HCT116 (cell line): ENCODE results near the gene MMP13. TPM values are rescaled to one million over a fixed set of nuclear protein-coding genes. Genes with fewer than 3 reads are reported as not detected.

Experiments
- ATAC-seq: fragments of 200-7000 bp; cut with Tn5 transposase; 2 replicates; pipeline ENCODE4 v1.9.1; 2020; ENCODE audit warnings: mild to moderate bottlenecking, moderate library complexity
- BruUV-seq: library from RNA; stranded (reverse); fragments of 400-500 nt; replicated peaks from 2 replicates; lab custom pipeline; 2021; lab: Mats Ljungman, UMichigan
- CTCF ChIA-PET: fragments of 300-600 bp; sonication (Branson Sonifier 250); formaldehyde crosslinking; loops from one replicate; lab custom pipeline; 2021; ENCODE audit warnings: antibody characterized with exemption; lab: Charles Lee
- POLR2A ChIA-PET: fragments of 300-600, 350-600 bp; sonication (Branson Sonifier 250); formaldehyde crosslinking; loops from one replicate; lab custom pipeline; 2021; ENCODE audit warnings: antibody characterized with exemption; lab: Charles Lee
- RAD21 ChIA-PET, 2 experiments: fragments of 300-600 bp; sonication (Branson Sonifier 250); formaldehyde crosslinking; loops; one replicate each; lab custom pipeline; 2023; ENCODE audit warnings: low total read pairs in 2 of 2; ENCODE audit not compliant: uncharacterized antibody in 2 of 2, unreplicated experiment in 2 of 2, low non-redundant PET in 1 of 2; lab: Charles Lee
- DNase-seq: peaks from one replicate; pipeline ENCODE4 v3.0.0-alpha.2; 2010; ENCODE audit warnings: low read depth, low spot score
- H2AFZ ChIP-seq: fragments of 200-600 bp; shearing (Covaris generic), sonication (generic); 2 replicates; pipeline ENCODE4 v1.6.1; 2017; ENCODE audit warnings: low read depth, mixed run types, mixed read lengths, antibody characterized with exemption, low read length; ENCODE audit not compliant: poor library complexity, severe bottlenecking
- H3K27ac ChIP-seq: 2 replicates; pipeline ENCODE4 v1.5.1; 2012; ENCODE audit warnings: low read depth, low read length
- H3K27me3 ChIP-seq: fragments of 200-600 bp; sonication (generic); 2 replicates; pipeline ENCODE4 v1.6.1; 2016; ENCODE audit warnings: mixed run types, low read length, mixed read lengths; ENCODE audit not compliant: insufficient read depth
- H3K36me3 ChIP-seq, 2 experiments: fragments of 200-500 bp in 1 of 2; fragments of 200-600 bp in 1 of 2; sonication (Bioruptor generic) in 1 of 2; sonication (generic) in 1 of 2; 2 replicates each; pipeline versions ENCODE4 v1.5.1 to v1.6.1; 2014 to 2016; ENCODE audit warnings: low read length in 2 of 2, inconsistent platforms in 1 of 2, mixed read lengths in 1 of 2, mixed run types in 1 of 2; ENCODE audit not compliant: insufficient read depth in 2 of 2, control insufficient read depth in 1 of 2
- H3K4me1 ChIP-seq, 2 experiments: fragments of 200-600 bp in 1 of 2; sonication (generic) in 1 of 2; 2 replicates each; pipeline versions ENCODE4 v1.5.1 to v1.6.1; 2012 to 2017; ENCODE audit warnings: low read length in 2 of 2, inconsistent platforms in 1 of 2, mild to moderate bottlenecking in 1 of 2, mixed read lengths in 1 of 2, mixed run types in 1 of 2, moderate library complexity in 1 of 2; ENCODE audit not compliant: insufficient read depth in 2 of 2, control insufficient read depth in 1 of 2
- H3K4me2 ChIP-seq: fragments of 200-600 bp; sonication (generic); 2 replicates; pipeline ENCODE4 v1.6.1; 2017; ENCODE audit warnings: mixed run types, low read length, mixed read lengths
- H3K4me3 ChIP-seq, 2 experiments: fragments of 200-600 bp in 1 of 2; sonication (generic) in 1 of 2; replicated peaks in 1 of 2; 2 replicates each; pipeline ENCODE4 v1.5.1; 2011 to 2016; ENCODE audit warnings: low read length in 2 of 2, control low read depth in 1 of 2, low read depth in 1 of 2, mild to moderate bottlenecking in 1 of 2, mixed read lengths in 1 of 2, mixed run types in 1 of 2
- H3K79me2 ChIP-seq: fragments of 200-600 bp; sonication (generic); 2 replicates; pipeline ENCODE4 v1.6.1; 2017; ENCODE audit warnings: mild to moderate bottlenecking, mixed run types, low read length, moderate library complexity, mixed read lengths; ENCODE audit not compliant: insufficient read depth
- H3K9ac ChIP-seq: fragments of 200-600 bp; sonication (generic); 2 replicates; pipeline ENCODE4 v1.6.1; 2016; ENCODE audit warnings: low read length, mixed read lengths
- H3K9me2 ChIP-seq: fragments of 200-600 bp; sonication (generic), shearing (Covaris generic); 2 replicates; pipeline ENCODE4 v1.6.1; 2017; ENCODE audit warnings: mixed run types, mild to moderate bottlenecking, moderate library complexity; ENCODE audit not compliant: insufficient read depth
- H3K9me3 ChIP-seq, 2 experiments: fragments of 200-500 bp in 1 of 2; fragments of 200-600 bp in 1 of 2; sonication (Bioruptor generic) in 1 of 2; sonication (generic) in 1 of 2; 2 replicates each; pipeline ENCODE4 v1.6.1; 2014 to 2017; ENCODE audit warnings: low read length in 2 of 2, mixed read lengths in 2 of 2, inconsistent platforms in 1 of 2, low read depth in 1 of 2, mild to moderate bottlenecking in 1 of 2, mixed run types in 1 of 2, moderate library complexity in 1 of 2; ENCODE audit not compliant: control insufficient read depth in 1 of 2, insufficient read depth in 1 of 2
- H4K20me1 ChIP-seq: fragments of 200-600 bp; sonication (generic), shearing (Covaris generic); 2 replicates; pipeline ENCODE4 v1.6.1; 2017; ENCODE audit warnings: mixed run types, mild to moderate bottlenecking, moderate library complexity; ENCODE audit not compliant: insufficient read depth
- ATF3 ChIP-seq: IDR thresholded peaks from 2 replicates; pipeline ENCODE4 v1.6.1; 2012
- CBX3 ChIP-seq: IDR thresholded peaks from 2 replicates; pipeline ENCODE4 v1.6.1; 2012; ENCODE audit warnings: low read depth
- CTCF ChIP-seq, 3 experiments: fragments of 200-600 bp in 1 of 3; sonication (generic) in 1 of 3; IDR thresholded peaks in 2 of 3; conservative IDR thresholded peaks in 1 of 3; 2 replicates each; pipeline ENCODE4 v1.5.1; 2012 to 2017; ENCODE audit warnings: low read depth in 2 of 3, low read length in 2 of 3, antibody characterized with exemption in 1 of 3, borderline replicate concordance in 1 of 3, control low read depth in 1 of 3, mild to moderate bottlenecking in 1 of 3, mixed read lengths in 1 of 3, mixed run types in 1 of 3, moderate library complexity in 1 of 3; ENCODE audit not compliant: insufficient read depth in 1 of 3
- ELF1 ChIP-seq: IDR thresholded peaks from 2 replicates; pipeline ENCODE4 v1.6.1; 2012; ENCODE audit warnings: low read depth, borderline replicate concordance
- EZH2phosphoT487 ChIP-seq: fragments of 200-600 bp; IDR thresholded peaks from 2 replicates; pipeline ENCODE4 v1.6.1; 2018; ENCODE audit warnings: antibody characterized with exemption, borderline replicate concordance
- FOSL1 ChIP-seq: IDR thresholded peaks from 2 replicates; pipeline ENCODE4 v1.6.1; 2012; ENCODE audit warnings: low read depth
- REST ChIP-seq: IDR thresholded peaks from 2 replicates; pipeline ENCODE4 v1.6.1; 2012; ENCODE audit warnings: low read depth
- TCF7L2 ChIP-seq: IDR thresholded peaks from 2 replicates; pipeline ENCODE4 v1.7.0; 2011; ENCODE audit warnings: borderline replicate concordance, inconsistent platforms; ENCODE audit not compliant: insufficient read depth, insufficient read length; ENCODE audit errors: extremely low read depth
- intact Hi-C: fragments of 100-400 bp; cut with micrococcal nuclease; formaldehyde crosslinking; loops from 2 replicates; pipeline ENCODE4 v1.10.0; 2022
- total RNA-seq: library from RNA; stranded (reverse); gene quantifications from one replicate; pipeline ENCODE4 v1.2.1, GENCODE V29; 2021; ENCODE audit not compliant: unreplicated experiment

MMP13 gene
- total RNA-seq, 1 experiment from 2014 or later = not detected

- H2AFZ ChIP-seq = no peak overlapping the region
- H3K9ac ChIP-seq = no peak overlapping the region
- no peak overlapping the region for H3K27ac ChIP-seq
- no peaks in the 10 kb centered on the region for H4K20me1 ChIP-seq
- DNase-seq = no peak
- H3K27me3 ChIP-seq = no peaks in the 10 kb centered on the region
- no peak for ATAC-seq
- ChIA-PET CTCF (no interaction called here), RAD21 (no interaction called here), POLR2A (no interaction called here)
- no peak for TF ChIP-seq EZH2phosphoT487
- TF ChIP-seq FOSL1 = no peak
- no peak for TF ChIP-seq CTCF (IDR thresholded peaks at IDR 0.05 in 2 of 3, conservative IDR thresholded peaks at IDR 0.05 in 1 of 3; ENCODE audit: borderline replicate concordance in 1 of 3, insufficient read depth in 1 of 3, low read depth in 2 of 3, low read length in 2 of 3)
- no peak for TF ChIP-seq ELF1
- no peak for TF ChIP-seq REST
- no peak for TF ChIP-seq CBX3
- TF ChIP-seq TCF7L2 = no peak
- TF ChIP-seq ATF3 = no peak
- H3K4me2 ChIP-seq = no peak overlapping the region
- no peak overlapping the region for H3K4me3 ChIP-seq
- H3K4me1 ChIP-seq = peaks cover 0 to 9% of the 10 kb centered on the region in 2 experiments; a peak in 2 of 4 replicates
- intact Hi-C loops = no loop called here
- H3K79me2 ChIP-seq = no peaks in the 10 kb centered on the region
- BruUV-seq = no TSS peak
- no peaks in the 10 kb centered on the region for H3K9me3 ChIP-seq
- no peaks in the 10 kb centered on the region for H3K36me3 ChIP-seq
- H3K9me2 ChIP-seq = no peaks in the 10 kb centered on the region
Measured at GRCh38 chr11:102936864-102937509, 18.5 kb downstream of the MMP13 start.
